CD4-positive, alpha-beta T cell treated with Interleukin-15 for 4 hours (primary cell): ENCODE measurements around the gene USP22.
"Not testable (repeated sequence)": the region's sequence is repeated elsewhere in the genome, so short reads cannot be mapped to it uniquely, and the experiment has no call there.

Experiments used
- DNase-seq: peaks from one replicate; pipeline ENCODE4 v3.0.0-alpha.2; 2020; ENCODE audit warnings: low spot score

USP22 gene

GRCh38 chr17:20988001-20988636 lies 54.7 kb downstream of the USP22 start:
- no peak for DNase-seq

GRCh38 chr17:20987511-20987910 lies 55.3 kb downstream of the USP22 start:
- no peak for DNase-seq

- no peak for DNase-seq
Observed at GRCh38 chr17:20986767-20987510, 55.9 kb downstream of the USP22 start.

- no peak for DNase-seq
Observed at GRCh38 chr17:20983359-20983637, 59.5 kb downstream of the USP22 start.

- DNase-seq, result no peak
Observed at GRCh38 chr17:20982589-20983358, 60.0 kb downstream of the USP22 start.

- no peak for DNase-seq
Observed at GRCh38 chr17:20981046-20981920, 61.5 kb downstream of the USP22 start.

- DNase-seq, result no peak
Observed at GRCh38 chr17:20979792-20980083, 63.1 kb downstream of the USP22 start.

GRCh38 chr17:20979007-20979791 lies 63.6 kb downstream of the USP22 start:
- not testable (repeated sequence) for DNase-seq

- not testable (repeated sequence) for DNase-seq
Observed at GRCh38 chr17:20977609-20978253, 65.1 kb downstream of the USP22 start.

GRCh38 chr17:20975566-20975965 lies 67.2 kb downstream of the USP22 start:
- DNase-seq, result no peak

GRCh38 chr17:20970329-20970728 lies 72.5 kb downstream of the USP22 start:
- no peak for DNase-seq

- no peak for DNase-seq
Observed at GRCh38 chr17:20968913-20969616, 73.7 kb downstream of the USP22 start.

GRCh38 chr17:20967776-20968175 lies 75.0 kb downstream of the USP22 start:
- DNase-seq, result no peak

- no peak for DNase-seq
Observed at GRCh38 chr17:20966870-20967269, 75.9 kb downstream of the USP22 start.

GRCh38 chr17:20965492-20965891 lies 77.3 kb downstream of the USP22 start:
- DNase-seq, result no peak

- no peak for DNase-seq
Observed at GRCh38 chr17:20961586-20961985, 81.2 kb downstream of the USP22 start.

- no peak for DNase-seq
Observed at GRCh38 chr17:20960871-20961270, 81.9 kb downstream of the USP22 start.

GRCh38 chr17:20955427-20956323 lies 87.1 kb downstream of the USP22 start:
- DNase-seq, result no peak

- DNase-seq, result no peak
Observed at GRCh38 chr17:20954794-20955193, 88.0 kb downstream of the USP22 start.
